Activated naive CD8-positive, alpha-beta T cell treated with anti-CD3 and anti-CD28 coated beads, Interleukin-2, amount 50 U/mL, for 16 hours (primary cell): ENCODE measurements around the gene PLXNB3.

ENCODE experiments used
- DNase-seq: peaks from one replicate; pipeline ENCODE4 v3.0.0-alpha.2; 2020; ENCODE audit warnings: low read depth, low spot score

Gene PLXNB3

DNA sequence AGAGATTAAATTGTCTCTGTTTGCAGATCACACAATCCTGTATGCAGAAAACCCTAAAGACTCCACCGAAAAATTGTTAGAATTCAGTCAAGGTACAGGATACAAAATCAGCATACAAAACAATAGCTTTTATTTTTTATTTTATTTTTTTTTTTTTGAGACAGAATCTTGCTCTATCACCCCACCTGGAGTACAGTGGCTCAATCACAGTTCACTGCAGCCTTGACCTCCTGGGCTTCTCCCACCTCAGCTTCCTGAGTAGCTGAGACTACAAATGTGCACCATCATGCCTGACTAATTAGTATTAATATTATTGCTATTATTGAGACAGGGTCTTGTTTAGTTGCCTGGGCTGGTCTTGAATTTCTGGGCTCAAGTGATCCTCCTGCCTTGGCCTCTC lies 8.9 kb upstream of the PLXNB3 start:
- no peak for DNase-seq

GRCh38 chrX:153761863-153762262 lies 2.2 kb upstream of the PLXNB3 start:
- DNase-seq: no peak

- DNase-seq: no peak
These were observed 1.3 kb upstream of the PLXNB3 start for GRCh38 chrX:153762626-153763173.

DNA sequence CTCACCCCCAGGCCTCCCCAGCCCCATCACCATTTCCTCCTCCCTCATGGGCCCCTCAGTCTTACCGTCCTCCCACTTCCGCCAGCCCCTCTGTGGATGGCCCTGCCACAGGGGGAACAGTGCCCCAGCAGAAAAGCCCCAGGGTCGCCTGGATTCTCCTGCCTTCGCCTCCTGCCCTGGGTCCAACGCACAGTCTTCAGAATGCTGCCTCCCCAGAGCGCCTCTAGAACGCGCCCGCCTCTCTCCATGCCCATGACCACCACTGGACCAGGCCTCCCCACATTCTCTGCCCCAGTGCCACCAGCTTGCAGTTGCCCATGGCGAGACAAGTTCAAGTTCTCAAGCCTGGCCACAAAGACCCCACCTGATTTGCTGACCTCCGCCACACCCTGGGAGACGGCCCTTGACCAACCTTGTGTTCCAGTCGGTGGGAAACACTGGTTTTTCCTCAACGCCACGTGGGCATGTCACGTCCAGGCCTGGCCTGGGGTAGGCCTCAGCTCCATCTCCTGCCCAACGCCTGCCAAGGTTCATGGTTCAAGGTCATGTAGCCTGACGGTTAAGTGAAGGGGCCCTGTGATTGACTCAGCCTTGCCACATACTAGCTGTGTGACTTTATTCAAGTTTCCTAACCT lies 634 bp upstream of the PLXNB3 start:
- no peak for DNase-seq

GRCh38 chrX:153764786-153765137 lies 713 bp downstream of the PLXNB3 start:
- DNase-seq: no peak

- DNase-seq: no peak
These were observed 1.4 kb downstream of the PLXNB3 start for GRCh38 chrX:153765138-153766079.

DNA sequence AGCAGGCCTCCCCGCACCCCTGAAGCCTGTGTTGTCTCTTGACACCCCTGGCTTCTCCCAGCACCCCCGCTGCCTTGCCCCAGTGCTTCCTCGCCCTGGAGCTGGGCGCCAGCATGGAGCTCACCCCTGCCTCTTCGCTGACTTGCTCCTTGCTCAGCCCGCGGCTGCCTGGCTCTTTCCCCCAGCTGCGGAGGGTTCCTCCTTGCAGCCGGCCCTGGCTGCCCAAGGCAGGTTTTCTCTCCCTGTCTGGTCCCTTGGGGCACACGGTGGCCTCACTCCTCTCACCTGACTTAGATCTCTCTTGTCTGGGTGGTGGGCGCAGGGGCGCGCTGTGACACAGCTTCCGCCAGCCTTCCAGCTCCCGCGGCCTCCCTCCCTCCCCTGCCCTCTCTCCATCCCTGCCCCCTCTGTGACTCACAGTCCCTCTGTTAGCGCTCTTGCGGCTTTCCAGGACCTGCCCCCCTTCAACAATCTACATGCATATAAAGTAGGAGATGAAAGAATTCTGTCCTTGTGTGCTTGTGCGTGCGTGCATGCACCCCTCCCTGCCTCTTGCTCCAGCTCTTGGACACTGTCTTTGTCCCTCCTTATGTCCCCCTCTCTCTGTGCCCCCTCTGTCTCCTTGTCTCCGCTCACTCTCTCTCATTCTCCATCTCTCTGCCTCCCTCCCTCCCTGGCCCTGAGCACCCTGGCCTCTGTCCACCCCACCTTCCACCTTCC lies 2.2 kb downstream of the PLXNB3 start:
- DNase-seq: peak; percentile 17

- no peak for DNase-seq
These were observed 3.0 kb downstream of the PLXNB3 start for GRCh38 chrX:153766871-153767673.

DNA sequence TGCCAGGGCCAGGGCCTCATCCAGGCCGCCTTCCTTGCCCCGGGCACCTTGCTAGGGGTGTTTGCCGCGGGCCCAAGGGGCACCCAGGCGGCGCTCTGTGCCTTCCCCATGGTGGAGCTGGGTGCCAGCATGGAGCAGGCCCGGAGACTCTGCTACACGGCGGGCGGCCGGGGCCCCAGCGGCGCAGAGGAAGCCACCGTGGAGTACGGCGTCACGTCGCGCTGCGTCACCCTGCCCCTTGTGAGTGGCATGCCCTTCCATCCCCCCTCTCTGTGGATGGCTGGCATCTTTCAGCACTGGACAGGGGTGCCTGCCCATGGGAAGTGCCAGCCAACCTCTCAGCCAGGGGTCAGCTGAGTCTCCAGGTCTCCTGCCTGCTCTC lies 3.6 kb downstream of the PLXNB3 start:
- no peak for DNase-seq

DNA sequence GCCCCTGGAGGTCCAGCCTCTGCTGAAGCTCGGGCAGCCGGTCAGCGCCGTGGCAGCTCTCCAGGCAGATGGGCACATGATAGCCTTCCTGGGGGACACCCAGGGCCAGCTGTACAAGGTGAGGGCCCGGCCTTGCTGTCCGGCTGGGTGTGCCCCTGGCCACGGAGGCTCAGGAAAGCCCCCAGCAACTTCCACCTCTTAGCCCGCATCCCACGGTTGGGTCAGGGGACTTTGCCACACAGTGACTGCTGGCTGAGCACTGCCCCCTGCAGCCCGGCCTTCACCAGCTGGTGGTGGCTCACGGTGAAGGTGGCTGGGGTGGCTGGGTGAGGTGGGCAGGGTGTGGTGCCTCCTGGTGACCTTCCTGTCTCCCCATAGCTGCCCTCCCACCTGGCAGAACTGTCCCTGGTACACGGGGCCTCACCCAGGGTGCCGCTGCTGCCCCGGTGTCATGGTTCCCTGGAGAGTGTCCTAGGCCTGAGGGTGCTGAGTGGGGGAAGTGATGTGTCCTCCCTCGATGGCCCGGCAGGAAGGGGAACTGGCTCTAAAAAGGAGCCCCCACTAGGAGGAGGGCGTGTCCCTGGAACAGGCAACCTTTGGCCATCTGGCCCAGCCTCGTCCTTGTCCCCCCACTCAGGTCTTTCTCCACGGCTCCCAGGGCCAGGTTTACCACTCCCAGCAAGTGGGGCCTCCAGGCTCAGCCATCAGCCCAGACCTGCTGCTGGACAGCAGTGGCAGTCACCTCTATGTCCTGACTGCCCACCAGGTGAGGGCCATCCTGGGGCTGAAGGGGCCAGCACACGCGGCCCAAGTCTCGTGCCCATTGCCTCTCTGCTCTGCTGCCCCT lies 4.5 kb downstream of the PLXNB3 start:
- no peak for DNase-seq

DNA sequence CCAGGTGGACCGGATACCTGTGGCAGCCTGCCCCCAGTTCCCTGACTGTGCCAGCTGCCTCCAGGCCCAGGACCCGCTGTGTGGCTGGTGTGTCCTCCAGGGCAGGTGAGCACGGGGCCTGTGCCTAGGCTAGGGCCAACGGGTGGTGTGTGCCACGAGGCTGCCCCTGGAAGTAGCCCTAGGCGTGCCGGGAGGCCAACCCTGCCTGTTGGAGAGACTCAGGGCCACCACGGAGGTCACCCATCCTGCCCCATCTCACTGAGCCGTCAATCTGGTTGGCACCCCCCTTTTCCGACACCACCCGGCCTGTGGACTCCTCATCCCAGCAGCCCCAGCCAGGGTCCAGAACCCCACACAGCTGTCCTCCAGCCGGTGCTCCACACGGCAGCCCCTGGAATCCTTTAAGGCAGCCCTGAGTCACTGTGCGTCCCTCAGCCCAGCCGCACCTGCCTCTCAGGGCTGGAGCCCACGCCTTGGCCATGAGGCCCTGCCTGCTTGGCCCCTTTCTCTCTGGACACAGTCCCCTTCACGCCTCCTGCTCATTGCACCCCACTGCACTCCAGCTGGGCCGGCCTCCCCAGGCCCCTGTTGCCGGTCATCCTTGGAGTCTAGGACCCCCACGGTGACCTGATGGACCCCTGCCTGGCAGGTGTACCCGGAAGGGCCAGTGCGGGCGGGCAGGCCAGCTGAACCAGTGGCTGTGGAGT lies 5.3 kb downstream of the PLXNB3 start:
- DNase-seq: no peak

GRCh38 chrX:153769865-153770600 lies 6.0 kb downstream of the PLXNB3 start:
- DNase-seq: no peak

- no peak for DNase-seq
These were observed 6.8 kb downstream of the PLXNB3 start for GRCh38 chrX:153770601-153771414.

GRCh38 chrX:153771415-153772315 lies 7.6 kb downstream of the PLXNB3 start:
- DNase-seq: no peak

GRCh38 chrX:153772316-153773217 lies 8.5 kb downstream of the PLXNB3 start:
- DNase-seq: no peak

DNA sequence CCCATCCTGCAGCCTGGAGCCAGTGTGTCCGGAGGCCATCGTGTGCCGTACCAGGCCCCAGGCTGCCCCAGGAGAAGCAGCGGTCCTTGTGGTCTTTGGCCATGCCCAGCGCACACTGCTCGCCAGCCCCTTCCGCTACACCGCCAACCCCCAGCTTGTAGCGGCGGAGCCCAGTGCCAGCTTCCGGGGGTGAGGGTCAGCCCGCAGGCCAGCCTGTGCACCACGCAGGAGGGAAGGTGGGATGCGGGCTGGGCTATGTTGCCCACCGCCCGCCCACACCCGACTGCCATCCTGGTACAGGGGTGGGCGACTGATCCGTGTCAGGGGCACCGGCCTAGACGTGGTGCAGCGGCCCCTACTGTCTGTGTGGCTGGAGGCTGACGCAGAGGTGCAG lies 9.2 kb downstream of the PLXNB3 start:
- DNase-seq: no peak
